Hepatocyte (in vitro differentiated cells): ENCODE data around the gene HMGCL.

ENCODE experiments used
- CTCF ChIP-seq: fragments of 200-600 bp; sonication (generic); IDR thresholded peaks from 2 replicates; pipeline ENCODE4 v1.5.1; 2016; ENCODE audit warnings: antibody characterized with exemption, mild to moderate bottlenecking; ENCODE audit not compliant: poor library complexity
- EZH2 ChIP-seq: fragments of 200-600 bp; sonication (generic); IDR thresholded peaks from 2 replicates; pipeline ENCODE4 v1.6.1; 2016; ENCODE audit warnings: antibody characterized with exemption, mild to moderate bottlenecking, borderline replicate concordance

- TF ChIP-seq CTCF (no peak), EZH2 (no peak)
Measured at GRCh38 chr1:23836037-23836436, 10.8 kb upstream of the HMGCL start.
